ENCODE measurements around the gene PTPRN2. TPM values are rescaled to one million over a fixed set of nuclear protein-coding genes. Genes with fewer than 3 reads are reported as not detected.

PTPRN2 gene
- total and polyA plus RNA-seq, 2 of the 13 experiments (the other 11 are each of a cell fraction or from before 2014, with no cell fraction given), result 2.5 to 24.2 TPM

DNA sequence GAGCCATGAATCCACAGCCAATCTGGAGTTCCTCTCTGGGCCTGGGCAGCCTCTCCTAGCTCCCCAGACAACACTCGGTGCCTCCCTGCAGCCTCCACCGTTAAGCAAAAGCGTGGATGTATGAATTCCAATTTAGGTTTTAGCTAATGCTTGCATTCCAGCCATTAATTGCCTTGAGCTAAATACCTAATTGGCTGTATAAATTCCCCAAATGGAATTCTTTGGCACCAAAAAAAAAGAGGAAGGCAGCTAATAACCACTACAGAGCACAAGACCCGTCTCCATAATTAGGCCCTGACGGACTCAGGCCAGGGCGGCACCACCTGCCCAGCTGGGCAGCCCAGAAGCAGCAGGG lies 140.5 kb downstream of the PTPRN2 start (continued):
- TF ChIP-seq, protein P1, sequence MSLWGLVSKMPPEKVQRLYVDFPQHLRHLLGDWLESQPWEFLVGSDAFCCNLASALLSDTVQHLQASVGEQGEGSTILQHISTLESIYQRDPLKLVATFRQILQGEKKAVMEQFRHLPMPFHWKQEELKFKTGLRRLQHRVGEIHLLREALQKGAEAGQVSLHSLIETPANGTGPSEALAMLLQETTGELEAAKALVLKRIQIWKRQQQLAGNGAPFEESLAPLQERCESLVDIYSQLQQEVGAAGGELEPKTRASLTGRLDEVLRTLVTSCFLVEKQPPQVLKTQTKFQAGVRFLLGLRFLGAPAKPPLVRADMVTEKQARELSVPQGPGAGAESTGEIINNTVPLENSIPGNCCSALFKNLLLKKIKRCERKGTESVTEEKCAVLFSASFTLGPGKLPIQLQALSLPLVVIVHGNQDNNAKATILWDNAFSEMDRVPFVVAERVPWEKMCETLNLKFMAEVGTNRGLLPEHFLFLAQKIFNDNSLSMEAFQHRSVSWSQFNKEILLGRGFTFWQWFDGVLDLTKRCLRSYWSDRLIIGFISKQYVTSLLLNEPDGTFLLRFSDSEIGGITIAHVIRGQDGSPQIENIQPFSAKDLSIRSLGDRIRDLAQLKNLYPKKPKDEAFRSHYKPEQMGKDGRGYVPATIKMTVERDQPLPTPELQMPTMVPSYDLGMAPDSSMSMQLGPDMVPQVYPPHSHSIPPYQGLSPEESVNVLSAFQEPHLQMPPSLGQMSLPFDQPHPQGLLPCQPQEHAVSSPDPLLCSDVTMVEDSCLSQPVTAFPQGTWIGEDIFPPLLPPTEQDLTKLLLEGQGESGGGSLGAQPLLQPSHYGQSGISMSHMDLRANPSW (CRISPR knock-in tag; IDR thresholded peaks at IDR 0.05; ENCODE audit: borderline replicate concordance), result no peak
- TF ChIP-seq REL (CRISPR knock-in tag; conservative IDR thresholded peaks at IDR 0.05) (no peak), DNMT3B (CRISPR knock-in tag; conservative IDR thresholded peaks at IDR 0.05) (no peak), NCOR1 (IDR thresholded peaks at IDR 0.05; ENCODE audit: borderline replicate concordance, low read length) (no peak), ZNF652 (CRISPR knock-in tag; IDR thresholded peaks at IDR 0.05; ENCODE audit: borderline replicate concordance, low read depth) (no peak), BCL6 (CRISPR knock-in tag; IDR thresholded peaks at IDR 0.05) (no peak)
- TF ChIP-seq, protein P2, sequence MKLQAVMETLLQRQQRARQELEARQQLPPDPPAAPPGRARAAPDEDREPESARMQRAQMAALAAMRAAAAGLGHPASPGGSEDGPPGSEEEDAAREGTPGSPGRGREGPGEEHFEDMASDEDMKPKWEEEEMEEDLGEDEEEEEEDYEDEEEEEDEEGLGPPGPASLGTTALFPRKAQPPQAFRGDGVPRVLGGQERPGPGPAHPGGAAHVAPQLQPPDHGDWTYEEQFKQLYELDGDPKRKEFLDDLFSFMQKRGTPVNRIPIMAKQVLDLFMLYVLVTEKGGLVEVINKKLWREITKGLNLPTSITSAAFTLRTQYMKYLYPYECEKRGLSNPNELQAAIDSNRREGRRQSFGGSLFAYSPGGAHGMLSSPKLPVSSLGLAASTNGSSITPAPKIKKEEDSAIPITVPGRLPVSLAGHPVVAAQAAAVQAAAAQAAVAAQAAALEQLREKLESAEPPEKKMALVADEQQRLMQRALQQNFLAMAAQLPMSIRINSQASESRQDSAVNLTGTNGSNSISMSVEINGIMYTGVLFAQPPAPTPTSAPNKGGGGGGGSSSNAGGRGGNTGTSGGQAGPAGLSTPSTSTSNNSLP (IDR thresholded peaks at IDR 0.05; ENCODE audit: low read depth, low read length), result no peak

DNA sequence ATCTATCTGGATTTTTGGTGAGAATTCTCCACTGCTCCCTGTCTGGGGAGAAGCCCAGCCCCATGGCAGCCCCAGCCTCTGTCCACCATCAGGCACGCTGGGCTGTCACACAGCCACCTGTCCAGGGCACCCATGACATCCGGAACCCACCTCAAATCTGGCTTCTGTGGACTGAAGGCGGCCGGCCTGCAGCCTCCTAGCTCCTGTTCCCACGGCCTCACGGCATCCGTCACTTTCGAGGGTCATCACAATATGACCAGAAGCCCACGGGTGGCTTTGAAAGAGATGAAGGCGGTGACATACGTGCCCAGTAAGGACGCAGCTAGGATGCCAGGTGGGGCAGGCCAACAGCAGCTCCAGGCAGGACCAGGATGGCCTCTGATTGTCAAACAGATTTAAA lies 140.9 kb downstream of the PTPRN2 start:
- FAIRE-seq, result no peak
- no peak for ATAC-seq
- Histone ChIP-seq H3K27ac (ENCODE audit: extremely low read length, insufficient read depth, low read length) (no peak overlapping the region), H3K9me3 (ENCODE audit: low read length) (no peaks in the 10 kb centered on the region), H3K9ac (ENCODE audit: insufficient read depth, low read depth, low read length) (no peak overlapping the region), H3K4me3 (replicated peaks in 1 of 3; ENCODE audit: insufficient read depth in 1 of 3, low read depth in 2 of 3, low read length in 3 of 3) (no peak overlapping the region), H3K79me2 (ENCODE audit: insufficient read depth, low read length) (no peaks in the 10 kb centered on the region), H3K36me3 (replicated peaks in 1 of 2; ENCODE audit: control insufficient read depth in 1 of 2, insufficient read depth in 2 of 2, low read length in 2 of 2) (0 out of 5 replicates have a peak, but pooled peaks cover 0 to 4% of the 10 kb centered on the region in 2 experiments), H3K27me3 (ENCODE audit: control insufficient read depth in 1 of 2, insufficient read depth in 2 of 2, low read length in 2 of 2) (no peaks in the 10 kb centered on the region), H3K4me1 (ENCODE audit: insufficient read depth, low read length) (peaks cover 21% of the 10 kb centered on the region; the same call in 1 of the 2 replicates), H4K20me1 (ENCODE audit: insufficient read depth, low read length) (peaks cover 72% of the 10 kb centered on the region; the same call in 1 of the 2 replicates), H2AFZ (ENCODE audit: low read length) (no peak overlapping the region), H3K4me2 (ENCODE audit: low read depth, low read length) (no peak overlapping the region)
- ChIA-PET POLR2A (no interaction called here), CTCF (ENCODE audit: low intra/inter-chr PET ratio, low total read pairs) (no interaction called here)
- intact Hi-C loops (cut with micrococcal nuclease; ENCODE audit: unreplicated experiment) (no loop called here), in situ Hi-C loops (cut with HindIII; ENCODE audit: extremely low pct_ligation_motif_present, low pct_unique_long_range_greater_than_20kb) (no loop called here)
- DNase-seq (ENCODE audit: low spot score), result no peak
- 86% methylated on average over 12 of the region's 12 CpGs for WGBS (ENCODE audit: low lambda C conversion rate)
- no TSS peak for BruUV-seq (replicated peaks)
- TF ChIP-seq ZSCAN22 (CRISPR knock-in tag; IDR thresholded peaks at IDR 0.05) (no peak), NFKBIZ (CRISPR knock-in tag; IDR thresholded peaks at IDR 0.05) (no peak), SNRNP70 (IDR thresholded peaks at IDR 0.05; ENCODE audit: low read depth, low read length) (no peak), ZNF383 (CRISPR knock-in tag; IDR thresholded peaks at IDR 0.05; ENCODE audit: borderline replicate concordance) (no peak), ZC3H13 (CRISPR knock-in tag; IDR thresholded peaks at IDR 0.05) (no peak), ATF1 (CRISPR knock-in tag; IDR thresholded peaks at IDR 0.05) (no peak), ZSCAN31 (CRISPR knock-in tag; IDR thresholded peaks at IDR 0.05; ENCODE audit: low read depth) (no peak), CAMTA2 (CRISPR knock-in tag; IDR thresholded peaks at IDR 0.05; ENCODE audit: borderline replicate concordance) (no peak), KDM5B (CRISPR knock-in tag; IDR thresholded peaks at IDR 0.05; ENCODE audit: borderline replicate concordance) (no peak)
- TF ChIP-seq, protein P3, sequence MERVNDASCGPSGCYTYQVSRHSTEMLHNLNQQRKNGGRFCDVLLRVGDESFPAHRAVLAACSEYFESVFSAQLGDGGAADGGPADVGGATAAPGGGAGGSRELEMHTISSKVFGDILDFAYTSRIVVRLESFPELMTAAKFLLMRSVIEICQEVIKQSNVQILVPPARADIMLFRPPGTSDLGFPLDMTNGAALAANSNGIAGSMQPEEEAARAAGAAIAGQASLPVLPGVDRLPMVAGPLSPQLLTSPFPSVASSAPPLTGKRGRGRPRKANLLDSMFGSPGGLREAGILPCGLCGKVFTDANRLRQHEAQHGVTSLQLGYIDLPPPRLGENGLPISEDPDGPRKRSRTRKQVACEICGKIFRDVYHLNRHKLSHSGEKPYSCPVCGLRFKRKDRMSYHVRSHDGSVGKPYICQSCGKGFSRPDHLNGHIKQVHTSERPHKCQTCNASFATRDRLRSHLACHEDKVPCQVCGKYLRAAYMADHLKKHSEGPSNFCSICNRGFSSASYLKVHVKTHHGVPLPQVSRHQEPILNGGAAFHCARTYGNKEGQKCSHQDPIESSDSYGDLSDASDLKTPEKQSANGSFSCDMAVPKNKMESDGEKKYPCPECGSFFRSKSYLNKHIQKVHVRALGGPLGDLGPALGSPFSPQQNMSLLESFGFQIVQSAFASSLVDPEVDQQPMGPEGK (CRISPR knock-in tag; IDR thresholded peaks at IDR 0.05), result no peak
